ENCODE results near the gene FDXR.
A peak's percentile ranks its signal among the peaks of the same experiment; 100 is the strongest.

FDXR gene

DNA sequence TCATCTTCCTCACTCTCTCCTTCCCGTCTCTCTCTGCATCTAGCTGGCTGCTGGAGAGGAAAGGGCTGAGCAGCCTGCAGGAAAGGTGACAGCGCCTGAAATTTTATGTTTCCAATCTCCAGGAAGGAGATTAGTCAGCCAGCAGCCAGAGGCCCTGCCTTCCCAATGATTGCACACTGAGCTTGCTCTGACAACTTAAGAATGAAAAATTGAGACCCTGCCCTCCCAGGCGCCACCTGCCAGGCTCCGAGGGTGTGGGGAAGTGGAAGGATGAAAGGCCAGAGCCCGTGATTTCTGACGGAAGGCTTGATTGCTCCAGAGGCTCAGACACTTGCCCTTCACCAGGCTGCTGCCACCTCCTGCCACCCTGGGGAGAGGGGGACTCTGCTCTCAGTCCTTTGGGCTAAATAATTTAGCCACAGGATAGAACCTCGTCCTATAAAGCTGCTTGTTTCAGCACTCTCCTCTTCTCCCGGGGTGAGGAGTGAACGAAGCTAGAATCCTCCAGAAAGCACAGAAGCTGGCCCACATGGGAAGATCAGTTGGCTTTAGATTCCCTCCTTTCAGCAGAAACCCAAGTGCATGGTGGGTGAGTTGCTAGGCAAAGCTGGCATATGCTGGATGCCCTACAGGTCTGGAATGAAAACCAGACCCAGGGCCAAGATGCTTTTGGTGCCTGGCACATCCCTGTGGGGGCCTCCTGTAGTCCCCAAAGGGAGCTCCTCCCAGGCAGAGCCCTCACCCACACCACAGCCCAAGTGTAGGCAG, 46.7 kb downstream of the FDXR start:
- Histone ChIP-seq H3K9ac (ENCODE audit: low read length in 5 of 5) (no peak overlapping the region), H3K4me1 (ENCODE audit: control insufficient read depth in 5 of 5, insufficient read depth in 5 of 5, low read length in 5 of 5) (peaks cover 5 to 23% (median 13%) of the 10 kb centered on the region in 5 donors), H3K4me3 (ENCODE audit: low read depth in 1 of 5, low read length in 5 of 5) (no peak overlapping the region), H3K9me3 (ENCODE audit: control insufficient read depth in 5 of 5, low read length in 5 of 5) (no peaks in the 10 kb centered on the region), H3K36me3 (ENCODE audit: control insufficient read depth in 5 of 5, insufficient read depth in 5 of 5, low read length in 5 of 5) (peaks cover 0 to 53% (median 30%) of the 10 kb centered on the region in 5 donors), H3K27ac (ENCODE audit: low read depth, low read length) (no peak overlapping the region), H3K27me3 (ENCODE audit: control insufficient read depth in 5 of 5, insufficient read depth in 4 of 5, low read length in 5 of 5) (no peaks in the 10 kb centered on the region)

DNA sequence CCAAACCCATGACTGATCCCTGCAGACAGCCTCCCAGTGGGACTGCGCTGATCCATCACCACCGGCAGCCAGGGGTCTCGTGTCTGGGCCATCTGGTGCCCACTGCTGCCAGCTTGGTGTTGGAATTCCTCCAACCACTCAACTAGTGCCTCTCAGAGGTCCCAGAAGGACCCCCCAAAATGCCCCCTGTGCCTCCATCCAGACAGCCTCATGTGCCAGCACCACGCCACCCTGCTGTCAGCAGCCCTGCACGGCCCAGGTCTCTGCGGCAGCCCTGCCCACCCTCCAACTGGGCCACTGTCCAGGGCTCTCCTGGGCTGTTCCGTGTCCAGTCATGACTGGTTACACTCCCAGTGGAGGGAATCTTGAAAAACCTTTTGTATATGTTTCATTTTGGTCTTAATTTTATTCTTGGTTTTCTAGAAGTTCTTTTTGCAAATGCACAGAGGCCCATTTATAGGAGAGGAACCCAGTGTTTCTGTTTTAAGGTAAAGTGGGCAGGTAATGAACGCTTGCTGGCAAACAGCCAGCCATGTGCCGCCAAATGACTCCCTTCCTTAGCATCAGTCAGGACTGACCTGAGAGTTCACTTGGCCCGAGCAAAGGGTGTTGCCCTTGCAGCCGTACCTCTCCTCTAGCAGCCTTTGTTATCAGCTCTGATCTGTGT, 47.7 kb downstream of the FDXR start:
- Histone ChIP-seq H3K4me1 (ENCODE audit: control insufficient read depth in 5 of 5, insufficient read depth in 5 of 5, low read length in 5 of 5) (peaks cover 5 to 23% (median 13%) of the 10 kb centered on the region in 5 donors), H3K27me3 (ENCODE audit: control insufficient read depth in 5 of 5, insufficient read depth in 4 of 5, low read length in 5 of 5) (no peaks in the 10 kb centered on the region), H3K27ac (ENCODE audit: low read depth, low read length) (no peak overlapping the region), H3K36me3 (ENCODE audit: control insufficient read depth in 5 of 5, insufficient read depth in 5 of 5, low read length in 5 of 5) (peaks cover 0 to 49% (median 36%) of the 10 kb centered on the region in 5 donors), H3K4me3 (ENCODE audit: low read depth in 1 of 5, low read length in 5 of 5) (no peak overlapping the region), H3K9me3 (ENCODE audit: control insufficient read depth in 5 of 5, low read length in 5 of 5) (no peaks in the 10 kb centered on the region), H3K9ac (ENCODE audit: low read length in 5 of 5) (no peak overlapping the region)

DNA sequence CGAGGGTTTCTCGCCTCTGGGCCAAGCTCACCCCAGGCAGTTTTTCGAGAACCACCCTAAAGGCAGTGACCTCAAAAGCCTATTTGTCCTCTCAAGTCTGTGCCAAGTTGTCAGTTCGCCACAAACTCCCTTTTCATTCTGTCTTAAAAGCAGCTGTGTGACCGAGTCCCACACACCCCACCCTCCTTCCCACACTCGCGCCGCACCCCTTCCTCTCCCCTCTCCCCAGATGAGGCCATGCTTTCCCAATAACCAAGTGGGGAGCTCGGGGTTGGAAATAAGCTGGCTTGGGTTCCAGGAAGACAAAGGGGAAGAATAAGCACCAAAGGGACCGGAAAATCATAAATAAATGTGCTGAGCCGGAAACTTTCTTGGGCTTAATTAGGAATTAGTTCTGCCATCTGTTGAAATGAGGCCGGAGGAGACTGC, 49.8 kb downstream of the FDXR start:
- peak overlapping the region in 3 of 5 donors; percentile 7 to 63 (median 14) for H3K9ac ChIP-seq (ENCODE audit: low read length in 5 of 5)
- no peaks in the 10 kb centered on the region for H3K9me3 ChIP-seq (ENCODE audit: control insufficient read depth in 5 of 5, low read length in 5 of 5)
- peaks cover 0 to 50% (median 37%) of the 10 kb centered on the region in 5 donors for H3K36me3 ChIP-seq (ENCODE audit: control insufficient read depth in 5 of 5, insufficient read depth in 5 of 5, low read length in 5 of 5)
- H3K4me1 ChIP-seq (ENCODE audit: control insufficient read depth in 5 of 5, insufficient read depth in 5 of 5, low read length in 5 of 5), result peaks cover 5 to 23% (median 13%) of the 10 kb centered on the region in 5 donors
- H3K4me3 ChIP-seq (ENCODE audit: low read depth in 1 of 5, low read length in 5 of 5), result no peak overlapping the region
- H3K27ac ChIP-seq (ENCODE audit: low read depth, low read length), result peak overlapping the region; percentile 30
- no peaks in the 10 kb centered on the region for H3K27me3 ChIP-seq (ENCODE audit: control insufficient read depth in 5 of 5, insufficient read depth in 4 of 5, low read length in 5 of 5)

DNA sequence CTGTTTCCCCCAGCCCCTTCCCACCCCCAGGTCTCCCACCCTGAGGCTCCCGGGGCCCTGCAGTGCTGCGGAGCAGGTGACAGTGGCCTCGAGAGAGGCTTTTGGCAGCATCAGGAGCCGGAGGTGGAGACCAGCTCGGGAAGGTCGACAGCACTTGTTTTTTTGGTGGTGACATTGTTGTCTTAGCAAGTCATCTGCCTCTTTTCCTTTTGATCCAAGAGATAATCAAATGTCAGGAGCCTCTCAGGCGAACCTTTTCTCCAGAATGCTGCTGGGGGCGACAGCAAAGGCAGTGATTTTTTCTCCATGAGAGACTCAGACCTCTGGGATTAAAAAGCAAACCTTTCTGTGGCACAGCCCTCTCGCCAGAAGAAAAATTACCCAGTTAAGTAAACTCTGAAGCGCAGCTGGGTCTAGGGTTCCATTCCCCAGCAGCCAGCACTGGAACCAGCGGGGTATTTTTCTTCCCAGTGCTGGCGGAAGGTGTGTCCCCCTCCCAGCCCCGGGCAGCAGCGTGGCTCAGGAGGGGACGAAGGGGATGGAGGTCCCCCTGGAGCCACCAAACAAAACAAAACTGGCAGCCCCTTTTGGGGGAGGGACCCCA, 50.4 kb downstream of the FDXR start:
- H3K9ac ChIP-seq (ENCODE audit: low read length in 5 of 5), result no peak overlapping the region
- no peak overlapping the region for H3K4me3 ChIP-seq (ENCODE audit: low read depth in 1 of 5, low read length in 5 of 5)
- peaks cover 0 to 50% (median 42%) of the 10 kb centered on the region in 5 donors for H3K36me3 ChIP-seq (ENCODE audit: control insufficient read depth in 5 of 5, insufficient read depth in 5 of 5, low read length in 5 of 5)
- H3K4me1 ChIP-seq (ENCODE audit: control insufficient read depth in 5 of 5, insufficient read depth in 5 of 5, low read length in 5 of 5), result peaks cover 5 to 23% (median 13%) of the 10 kb centered on the region in 5 donors
- H3K27me3 ChIP-seq (ENCODE audit: control insufficient read depth in 5 of 5, insufficient read depth in 4 of 5, low read length in 5 of 5), result no peaks in the 10 kb centered on the region
- peak overlapping the region; percentile 30 for H3K27ac ChIP-seq (ENCODE audit: low read depth, low read length)
- no peaks in the 10 kb centered on the region for H3K9me3 ChIP-seq (ENCODE audit: control insufficient read depth in 5 of 5, low read length in 5 of 5)

DNA sequence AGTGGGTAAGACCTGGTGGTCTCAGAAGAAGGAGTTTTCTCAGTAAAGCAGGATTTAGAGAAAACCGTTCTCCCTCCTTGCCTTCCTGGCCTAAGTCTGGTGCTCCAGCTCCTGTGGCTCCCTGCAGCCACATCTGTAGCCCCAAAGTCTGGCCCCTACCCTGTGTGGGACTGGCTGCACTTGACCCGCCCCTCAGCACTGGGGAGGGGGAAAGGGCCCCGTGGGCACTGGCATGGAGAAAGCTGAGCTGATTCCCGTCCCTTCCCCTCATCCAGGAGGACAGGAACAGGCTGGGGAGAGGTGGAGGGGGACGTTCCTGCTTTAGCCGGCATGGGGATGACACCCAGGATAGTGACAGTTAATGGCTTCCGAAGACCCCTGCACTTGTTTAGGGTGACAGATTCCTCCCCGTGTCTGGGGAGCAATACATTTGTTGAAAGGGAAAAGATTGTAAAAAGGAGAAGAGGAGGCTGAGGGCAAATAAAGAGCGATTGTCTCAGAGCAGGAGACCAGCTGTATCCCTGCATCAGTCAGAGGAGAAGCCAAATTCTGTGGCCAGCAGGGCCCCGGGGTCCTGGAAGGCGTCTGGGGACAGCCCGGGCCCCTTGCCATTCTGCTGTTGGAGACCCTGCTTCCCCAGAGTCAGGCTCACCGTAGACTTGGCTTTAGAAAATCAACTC, 51.0 kb downstream of the FDXR start:
- peaks cover 0 to 56% (median 47%) of the 10 kb centered on the region in 5 donors for H3K36me3 ChIP-seq (ENCODE audit: control insufficient read depth in 5 of 5, insufficient read depth in 5 of 5, low read length in 5 of 5)

DNA sequence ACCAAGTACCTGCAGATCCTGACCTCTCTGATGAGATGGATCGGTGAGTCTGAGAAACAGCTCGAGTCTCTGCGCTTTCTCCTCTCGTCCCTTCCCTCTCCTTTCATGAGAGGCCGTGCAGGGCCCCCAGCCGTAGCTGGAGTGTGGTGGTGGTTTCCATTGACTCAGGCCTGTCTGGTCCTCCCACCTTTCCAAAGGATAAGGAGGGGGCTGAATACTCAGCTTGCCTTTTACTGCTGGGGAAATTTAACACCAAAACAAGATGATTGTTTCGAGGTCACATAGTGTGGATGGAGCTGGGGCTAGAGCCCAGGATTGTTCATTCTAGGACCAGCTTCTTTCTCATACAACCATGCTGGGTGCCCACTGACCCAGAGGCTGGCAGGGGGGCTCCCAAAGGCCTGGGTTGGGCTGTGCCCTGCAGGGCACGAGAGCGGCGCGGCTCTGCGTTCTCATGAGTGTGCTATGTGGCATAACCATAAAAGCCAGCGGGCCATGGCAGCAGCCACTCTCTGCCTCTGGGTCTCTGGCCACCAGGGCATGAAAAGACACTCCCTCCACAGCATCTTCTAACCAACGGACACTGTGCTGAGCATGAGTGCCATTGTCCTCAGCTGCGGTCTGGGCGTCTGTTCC, 52.9 kb downstream of the FDXR start:
- H3K27ac ChIP-seq (ENCODE audit: low read depth, low read length), result no peak overlapping the region
- H3K27me3 ChIP-seq (ENCODE audit: control insufficient read depth in 5 of 5, insufficient read depth in 4 of 5, low read length in 5 of 5), result no peaks in the 10 kb centered on the region
- no peak overlapping the region for H3K9ac ChIP-seq (ENCODE audit: low read length in 5 of 5)
- peaks cover 0 to 47% (median 38%) of the 10 kb centered on the region in 5 donors for H3K36me3 ChIP-seq (ENCODE audit: control insufficient read depth in 5 of 5, insufficient read depth in 5 of 5, low read length in 5 of 5)
- no peak overlapping the region for H3K4me3 ChIP-seq (ENCODE audit: low read depth in 1 of 5, low read length in 5 of 5)
- H3K9me3 ChIP-seq (ENCODE audit: control insufficient read depth in 5 of 5, low read length in 5 of 5), result no peaks in the 10 kb centered on the region
- H3K4me1 ChIP-seq (ENCODE audit: control insufficient read depth in 5 of 5, insufficient read depth in 5 of 5, low read length in 5 of 5), result peaks cover 5 to 24% (median 13%) of the 10 kb centered on the region in 5 donors

More for the DNA sequence above, 51.0 kb downstream of the FDXR start:
- Histone ChIP-seq H3K4me1 (ENCODE audit: control insufficient read depth in 5 of 5, insufficient read depth in 5 of 5, low read length in 5 of 5) (peaks cover 5 to 23% (median 13%) of the 10 kb centered on the region in 5 donors), H3K27ac (ENCODE audit: low read depth, low read length) (no peak overlapping the region), H3K9me3 (ENCODE audit: control insufficient read depth in 5 of 5, low read length in 5 of 5) (no peaks in the 10 kb centered on the region), H3K9ac (ENCODE audit: low read length in 5 of 5) (no peak overlapping the region), H3K4me3 (ENCODE audit: low read depth in 1 of 5, low read length in 5 of 5) (no peak overlapping the region), H3K27me3 (ENCODE audit: control insufficient read depth in 5 of 5, insufficient read depth in 4 of 5, low read length in 5 of 5) (no peaks in the 10 kb centered on the region)

DNA sequence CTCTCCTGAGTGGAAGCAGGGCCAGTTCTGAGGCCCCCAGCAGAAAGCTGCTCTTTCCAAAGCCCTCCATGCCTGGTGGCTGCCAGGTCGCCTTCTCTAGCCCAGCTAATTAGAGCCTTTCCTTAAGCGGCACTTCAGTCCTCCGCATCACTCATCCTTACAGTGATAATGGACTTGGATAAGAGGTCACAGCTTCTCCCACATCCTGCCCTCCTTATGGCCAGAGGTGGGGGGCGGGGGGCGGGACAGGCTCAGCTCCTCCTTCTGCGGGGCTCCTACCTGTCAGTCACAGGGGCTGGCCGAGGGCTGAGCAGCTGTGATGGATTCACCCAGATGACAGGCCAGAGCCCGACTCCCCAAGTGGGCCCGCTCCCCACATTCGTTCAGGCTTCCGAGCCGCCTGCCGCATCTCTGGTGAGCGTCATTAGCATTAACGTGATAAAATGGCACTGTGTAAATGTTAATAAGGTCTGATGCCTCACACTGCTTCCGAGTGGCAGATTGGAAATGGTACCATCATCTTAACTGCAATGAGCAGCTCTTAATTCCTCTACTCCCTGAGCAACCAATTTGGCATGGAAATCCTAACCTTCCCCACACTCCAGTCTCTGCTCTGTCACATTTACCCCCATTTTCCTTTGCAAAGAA, 54.4 kb downstream of the FDXR start:
- Histone ChIP-seq H3K27ac (ENCODE audit: low read depth, low read length) (no peak overlapping the region), H3K4me3 (ENCODE audit: low read depth in 1 of 5, low read length in 5 of 5) (no peak overlapping the region), H3K36me3 (ENCODE audit: control insufficient read depth in 5 of 5, insufficient read depth in 5 of 5, low read length in 5 of 5) (peaks cover 0 to 34% (median 33%) of the 10 kb centered on the region in 5 donors), H3K9ac (ENCODE audit: low read length in 5 of 5) (no peak overlapping the region), H3K4me1 (ENCODE audit: control insufficient read depth in 5 of 5, insufficient read depth in 5 of 5, low read length in 5 of 5) (peaks cover 5 to 32% (median 21%) of the 10 kb centered on the region in 5 donors), H3K27me3 (ENCODE audit: control insufficient read depth in 5 of 5, insufficient read depth in 4 of 5, low read length in 5 of 5) (no peaks in the 10 kb centered on the region), H3K9me3 (ENCODE audit: control insufficient read depth in 5 of 5, low read length in 5 of 5) (no peaks in the 10 kb centered on the region)

DNA sequence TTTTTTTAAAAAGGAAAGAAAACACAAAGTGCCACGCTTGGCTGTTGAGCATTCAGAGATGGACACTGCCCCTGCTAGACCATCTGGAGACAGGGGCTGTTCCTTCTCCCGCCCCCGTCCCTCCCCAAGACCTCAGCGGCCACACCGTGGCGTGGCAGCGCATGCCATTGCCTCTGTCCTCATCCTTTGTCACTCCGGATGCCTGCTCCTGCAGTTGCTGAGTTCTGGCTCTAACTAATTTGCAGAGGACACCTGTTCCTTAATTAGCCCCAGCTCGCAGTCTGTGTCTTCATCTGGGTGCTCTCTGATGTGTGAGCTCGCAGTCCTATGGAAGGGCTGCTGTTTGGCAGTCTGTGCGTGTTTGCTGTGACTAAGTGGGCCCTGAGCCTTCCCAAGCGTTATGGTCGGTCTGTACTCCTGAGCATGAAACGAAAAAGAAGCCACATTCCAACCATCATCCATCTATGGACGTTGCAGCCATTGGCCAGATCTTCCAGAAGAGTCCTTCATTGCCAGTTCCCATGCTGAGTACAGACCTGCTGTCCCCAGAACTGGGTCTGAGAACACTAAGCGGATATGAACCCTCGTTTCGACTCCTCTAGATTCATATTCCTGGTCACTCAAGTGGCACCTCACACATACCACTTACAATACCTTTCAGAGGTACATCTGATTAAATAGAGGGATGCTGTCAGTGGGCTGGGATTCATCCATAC, 55.7 kb downstream of the FDXR start:
- Histone ChIP-seq H3K27ac (ENCODE audit: low read depth, low read length) (no peak overlapping the region), H3K36me3 (ENCODE audit: control insufficient read depth in 5 of 5, insufficient read depth in 5 of 5, low read length in 5 of 5) (peaks cover 0 to 35% (median 33%) of the 10 kb centered on the region in 5 donors), H3K4me3 (ENCODE audit: low read depth in 1 of 5, low read length in 5 of 5) (no peak overlapping the region), H3K9ac (ENCODE audit: low read length in 5 of 5) (no peak overlapping the region), H3K27me3 (ENCODE audit: control insufficient read depth in 5 of 5, insufficient read depth in 4 of 5, low read length in 5 of 5) (no peaks in the 10 kb centered on the region), H3K9me3 (ENCODE audit: control insufficient read depth in 5 of 5, low read length in 5 of 5) (no peaks in the 10 kb centered on the region), H3K4me1 (ENCODE audit: control insufficient read depth in 5 of 5, insufficient read depth in 5 of 5, low read length in 5 of 5) (peaks cover 3 to 33% (median 25%) of the 10 kb centered on the region in 5 donors)

Measured in subcutaneous abdominal adipose tissue (tissue), 5 donors.